Chondrocyte (in vitro differentiated cells): ENCODE data around the gene TNFAIP8L2. TPM values are rescaled to one million over a fixed set of nuclear protein-coding genes. Genes with fewer than 3 reads are reported as not detected.

Experiments
- DNase-seq: peaks from one replicate; pipeline ENCODE4 v3.0.0; 2021; ENCODE audit warnings: mixed read lengths, low spot score
- H3K27ac Mint-ChIP-seq: one replicate; pipeline ENCODE4 v1.8.0; 2021; ENCODE audit warnings: mild to moderate bottlenecking, moderate library complexity, mixed read lengths; ENCODE audit not compliant: unreplicated experiment
- H3K27me3 Mint-ChIP-seq: 2 replicates; pipeline ENCODE4 v1.8.0; 2021; ENCODE audit warnings: low read depth, mixed read lengths
- H3K36me3 Mint-ChIP-seq: 2 replicates; pipeline ENCODE4 v1.8.0; 2021; ENCODE audit warnings: low read depth, mixed read lengths
- H3K4me1 Mint-ChIP-seq: 2 replicates; pipeline ENCODE4 v1.8.0; 2021; ENCODE audit warnings: low read depth, mild to moderate bottlenecking, mixed read lengths
- H3K4me3 Mint-ChIP-seq: one replicate; pipeline ENCODE4 v1.8.0; 2021; ENCODE audit warnings: mild to moderate bottlenecking, moderate library complexity, mixed read lengths; ENCODE audit not compliant: unreplicated experiment
- H3K9me3 Mint-ChIP-seq: 2 replicates; pipeline ENCODE4 v1.8.0; 2021; ENCODE audit warnings: low read depth, mixed read lengths
- long read RNA-seq: library from polyadenylated mRNA; stranded (forward); transcript quantifications from one replicate; pipeline ENCODE4 v2.0.0, GENCODE V29; 2021
- total RNA-seq: library from RNA; stranded (reverse); gene quantifications from 3 replicates; pipeline ENCODE4 v1.2.1, GENCODE V29; 2021
- TF ChIP-seq, protein P1 (sequence below): fragments of 200-600 bp; sonication (generic); IDR thresholded peaks from 2 replicates; pipeline ENCODE4 v1.5.0; 2021; ENCODE audit warnings: antibody characterized with exemption, mild to moderate bottlenecking, moderate library complexity

TNFAIP8L2 gene
- total RNA-seq, result not detected in 3 replicates
- long read RNA-seq, result 0 reads

DNA sequence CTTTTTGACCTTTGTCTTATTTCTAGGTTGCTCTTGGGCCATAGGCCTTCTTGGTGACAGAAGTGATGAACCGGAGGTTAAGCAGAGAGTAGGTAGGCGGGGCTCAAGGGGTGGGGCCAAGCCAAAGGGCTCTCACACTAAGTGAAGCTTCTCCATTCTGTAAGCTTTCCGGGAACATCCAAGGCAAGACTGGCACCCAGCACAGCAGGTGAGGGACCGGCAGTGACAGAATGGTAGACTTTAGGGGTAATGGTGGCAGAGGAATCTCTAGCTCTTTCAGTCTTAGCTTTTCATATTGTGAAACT, at the start of gene TNFAIP8L2:
Gene TNFAIP8L2, plus strand, starts transcription at position 135 of the 305 bp plus-strand sequence. CDS start 2,049 bp downstream, outside the sequence.
- Mint-ChIP-seq H3K36me3 (peaks cover 12% of the 10 kb centered on the region), H3K4me1 (peaks cover 4% of the 10 kb centered on the region), H3K27me3 (no peaks in the 10 kb centered on the region), H3K9me3 (no peaks in the 10 kb centered on the region), H3K27ac (no peak within 1 kb of the TSS), H3K4me3 (no peak within 1 kb of the TSS)
- TF ChIP-seq, protein P1, sequence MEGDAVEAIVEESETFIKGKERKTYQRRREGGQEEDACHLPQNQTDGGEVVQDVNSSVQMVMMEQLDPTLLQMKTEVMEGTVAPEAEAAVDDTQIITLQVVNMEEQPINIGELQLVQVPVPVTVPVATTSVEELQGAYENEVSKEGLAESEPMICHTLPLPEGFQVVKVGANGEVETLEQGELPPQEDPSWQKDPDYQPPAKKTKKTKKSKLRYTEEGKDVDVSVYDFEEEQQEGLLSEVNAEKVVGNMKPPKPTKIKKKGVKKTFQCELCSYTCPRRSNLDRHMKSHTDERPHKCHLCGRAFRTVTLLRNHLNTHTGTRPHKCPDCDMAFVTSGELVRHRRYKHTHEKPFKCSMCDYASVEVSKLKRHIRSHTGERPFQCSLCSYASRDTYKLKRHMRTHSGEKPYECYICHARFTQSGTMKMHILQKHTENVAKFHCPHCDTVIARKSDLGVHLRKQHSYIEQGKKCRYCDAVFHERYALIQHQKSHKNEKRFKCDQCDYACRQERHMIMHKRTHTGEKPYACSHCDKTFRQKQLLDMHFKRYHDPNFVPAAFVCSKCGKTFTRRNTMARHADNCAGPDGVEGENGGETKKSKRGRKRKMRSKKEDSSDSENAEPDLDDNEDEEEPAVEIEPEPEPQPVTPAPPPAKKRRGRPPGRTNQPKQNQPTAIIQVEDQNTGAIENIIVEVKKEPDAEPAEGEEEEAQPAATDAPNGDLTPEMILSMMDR, result no peak
- DNase-seq, result peak; percentile 40

DNA sequence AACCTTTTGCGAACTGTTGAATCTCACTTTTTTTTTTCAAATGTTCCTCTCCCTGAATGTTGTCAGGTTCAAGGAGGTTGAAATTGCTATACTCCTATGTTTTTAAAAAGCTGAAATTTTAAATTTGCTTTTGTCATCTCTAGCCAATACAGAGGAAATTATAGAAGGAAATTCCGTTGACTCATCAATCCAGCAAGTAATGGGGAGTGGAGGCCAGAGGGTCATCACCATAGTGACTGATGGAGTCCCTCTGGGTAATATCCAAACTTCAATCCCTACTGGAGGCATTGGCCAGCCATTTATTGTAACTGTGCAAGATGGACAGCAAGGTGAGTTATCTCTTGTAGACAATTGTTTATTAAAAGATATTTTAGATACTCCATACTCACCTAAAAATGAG, 49.6 kb upstream of the TNFAIP8L2 start:
- TF ChIP-seq, protein P1, result no peak
- peaks cover 1% of the 10 kb centered on the region for H3K36me3 Mint-ChIP-seq
- no peak overlapping the region for H3K4me3 Mint-ChIP-seq
- no peaks in the 10 kb centered on the region for H3K27me3 Mint-ChIP-seq
- H3K27ac Mint-ChIP-seq, result no peak overlapping the region
- DNase-seq, result no peak
- no peaks in the 10 kb centered on the region for H3K4me1 Mint-ChIP-seq
- H3K9me3 Mint-ChIP-seq, result no peaks in the 10 kb centered on the region

DNA sequence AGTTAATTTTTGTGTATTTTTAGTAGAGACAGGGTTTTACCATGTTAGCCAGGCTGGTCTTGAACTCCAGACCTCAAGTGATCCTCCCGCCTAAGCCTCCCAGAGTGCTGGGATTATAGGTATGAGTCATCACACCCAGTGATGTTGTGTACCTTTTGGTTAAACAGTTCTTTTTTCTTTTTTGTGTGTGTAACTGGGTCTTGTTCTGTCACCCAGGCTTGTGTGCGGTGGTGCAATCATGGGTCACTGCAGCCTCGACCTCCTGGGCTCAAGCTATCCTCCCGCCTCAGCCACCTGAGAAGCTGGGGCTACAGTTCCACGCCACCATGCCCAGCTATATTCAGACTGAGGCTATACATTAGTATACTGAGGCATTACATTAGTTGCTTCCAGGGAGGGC, 48.1 kb upstream of the TNFAIP8L2 start:
- peaks cover 1% of the 10 kb centered on the region for H3K36me3 Mint-ChIP-seq
- TF ChIP-seq, protein P1, result no peak
- no peak overlapping the region for H3K27ac Mint-ChIP-seq
- no peaks in the 10 kb centered on the region for H3K27me3 Mint-ChIP-seq
- DNase-seq, result peak; percentile 42
- no peak overlapping the region for H3K4me3 Mint-ChIP-seq
- H3K9me3 Mint-ChIP-seq, result no peaks in the 10 kb centered on the region
- H3K4me1 Mint-ChIP-seq, result no peaks in the 10 kb centered on the region

DNA sequence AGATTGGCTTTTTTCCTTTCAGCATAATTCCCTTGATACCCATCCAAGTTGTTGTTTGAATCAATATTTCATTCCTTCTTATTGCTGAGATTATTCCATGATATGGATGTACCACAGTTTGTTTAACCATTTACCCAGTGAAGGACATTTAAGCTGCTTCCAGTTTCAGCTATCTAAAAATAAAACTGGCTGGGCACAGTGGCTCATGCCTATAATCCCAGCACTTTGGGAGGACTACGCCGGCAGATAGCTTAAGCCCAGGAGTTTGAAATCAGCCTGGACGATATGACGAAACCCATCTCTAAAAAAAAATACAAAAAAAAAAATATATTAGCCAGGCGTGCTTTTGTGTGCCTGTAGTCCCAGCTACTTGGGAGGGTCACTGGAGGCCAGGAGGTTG, 42.6 kb upstream of the TNFAIP8L2 start:
- DNase-seq, result peak; percentile 21

GRCh38 chr1:151124763-151125403, 31.6 kb upstream of the TNFAIP8L2 start:
- peaks cover 4% of the 10 kb centered on the region for H3K4me1 Mint-ChIP-seq
- no peak for DNase-seq
- peaks cover 2% of the 10 kb centered on the region for H3K36me3 Mint-ChIP-seq
- H3K4me3 Mint-ChIP-seq, result no peak overlapping the region
- no peaks in the 10 kb centered on the region for H3K9me3 Mint-ChIP-seq
- no peak overlapping the region for H3K27ac Mint-ChIP-seq
- TF ChIP-seq, protein P1, result no peak
- H3K27me3 Mint-ChIP-seq, result no peaks in the 10 kb centered on the region

More for the DNA sequence above, 42.6 kb upstream of the TNFAIP8L2 start:
- Mint-ChIP-seq H3K9me3 (no peaks in the 10 kb centered on the region), H3K27me3 (no peaks in the 10 kb centered on the region), H3K36me3 (peaks cover 7% of the 10 kb centered on the region), H3K27ac (no peak overlapping the region), H3K4me3 (no peak overlapping the region), H3K4me1 (no peaks in the 10 kb centered on the region)
- TF ChIP-seq, protein P1, result no peak
